Loucy (cell line): ENCODE data around the gene DDX4.
"Not testable (repeated sequence)": the region's sequence is repeated elsewhere in the genome, so short reads cannot be mapped to it uniquely, and the experiment has no call there.

ENCODE experiments used
- H2AFZ ChIP-seq: fragments of 200-600 bp; sonication (generic); 2 replicates; pipeline ENCODE4 v1.6.0; 2016; ENCODE audit warnings: antibody characterized with exemption, mild to moderate bottlenecking, low read length, moderate library complexity
- H3F3A ChIP-seq: fragments of 200-600 bp; 2 replicates; pipeline ENCODE4 v1.6.0; 2016; ENCODE audit warnings: antibody characterized with exemption, low read depth, mild to moderate bottlenecking
- H3K27me3 ChIP-seq: fragments of 200-600 bp; sonication (generic); 2 replicates; pipeline ENCODE4 v1.6.1; 2014; ENCODE audit warnings: low read length, mild to moderate bottlenecking; ENCODE audit not compliant: insufficient read depth, poor library complexity, severe bottlenecking
- H3K36me3 ChIP-seq: fragments of 200-600 bp; sonication (generic); 2 replicates; pipeline ENCODE4 v1.6.1; 2016; ENCODE audit warnings: low read length; ENCODE audit not compliant: insufficient read depth
- H3K4me1 ChIP-seq: fragments of 200-600 bp; sonication (generic); 2 replicates; pipeline ENCODE4 v1.5.1; 2014; ENCODE audit warnings: low read length, mild to moderate bottlenecking; ENCODE audit not compliant: insufficient read depth, poor library complexity, severe bottlenecking
- H3K4me2 ChIP-seq: fragments of 200-600 bp; sonication (generic); 2 replicates; pipeline ENCODE4 v1.6.0; 2014; ENCODE audit warnings: antibody characterized with exemption, low read length, low read depth, mild to moderate bottlenecking; ENCODE audit not compliant: poor library complexity, severe bottlenecking
- H3K4me3 ChIP-seq: fragments of 200-600 bp; sonication (generic); 2 replicates; pipeline ENCODE4 v1.5.1; 2014; ENCODE audit warnings: low read length, mild to moderate bottlenecking, mixed read lengths; ENCODE audit not compliant: poor library complexity, severe bottlenecking
- H3K79me2 ChIP-seq: fragments of 200-600 bp; sonication (generic); 2 replicates; pipeline ENCODE4 v1.6.1; 2014; ENCODE audit warnings: low read length; ENCODE audit not compliant: insufficient read depth
- H3K9ac ChIP-seq: fragments of 200-600 bp; sonication (generic); 2 replicates; pipeline ENCODE4 v1.6.0; 2014; ENCODE audit warnings: mild to moderate bottlenecking, low read depth, low read length, moderate library complexity; ENCODE audit not compliant: poor library complexity, severe bottlenecking
- H3K9me2 ChIP-seq: fragments of 200-600 bp; sonication (generic); replicated peaks from 2 replicates; pipeline ENCODE4 v1.6.1; 2016; ENCODE audit warnings: low read depth, low read length, mixed read lengths
- H3K9me3 ChIP-seq: fragments of 200-600 bp; sonication (generic); 2 replicates; pipeline ENCODE4 v1.6.1; 2014; ENCODE audit warnings: mild to moderate bottlenecking, antibody characterized with exemption, low read length, low read depth; ENCODE audit not compliant: insufficient read depth
- H4K20me1 ChIP-seq: fragments of 200-600 bp; sonication (generic); 2 replicates; pipeline ENCODE4 v1.6.0; 2014; ENCODE audit warnings: antibody characterized with exemption, low read length, mild to moderate bottlenecking; ENCODE audit not compliant: insufficient read depth, poor library complexity, severe bottlenecking
- CTCF ChIP-seq: fragments of 200-600 bp; sonication (generic); conservative IDR thresholded peaks from 2 replicates; pipeline ENCODE4 v1.5.1; 2014; ENCODE audit warnings: mild to moderate bottlenecking, antibody characterized with exemption, low read length
- EZH2phosphoT487 ChIP-seq: fragments of 200-600 bp; IDR thresholded peaks from 2 replicates; pipeline ENCODE4 v1.6.1; 2018; ENCODE audit warnings: antibody characterized with exemption, mild to moderate bottlenecking, moderate library complexity, borderline replicate concordance

The DDX4 gene

GRCh38 chr5:55750499-55750898 lies 12.6 kb downstream of the DDX4 start:
- H3K9ac ChIP-seq = no peak overlapping the region
- H3K9me2 ChIP-seq = no peaks in the 10 kb centered on the region
- no peaks in the 10 kb centered on the region for H3K79me2 ChIP-seq
- H3K27me3 ChIP-seq = peaks cover 6% of the 10 kb centered on the region
- H2AFZ ChIP-seq = no peak overlapping the region
- no peak overlapping the region for H3K4me3 ChIP-seq
- H3K36me3 ChIP-seq = no peaks in the 10 kb centered on the region
- no peaks in the 10 kb centered on the region for H4K20me1 ChIP-seq
- no peak overlapping the region for H3K4me2 ChIP-seq
- H3K4me1 ChIP-seq = no peaks in the 10 kb centered on the region
- TF ChIP-seq CTCF (no peak), EZH2phosphoT487 (no peak)
- no peaks in the 10 kb centered on the region for H3K9me3 ChIP-seq
- no peaks in the 10 kb centered on the region for H3F3A ChIP-seq

GRCh38 chr5:55758231-55758630 lies 20.4 kb downstream of the DDX4 start:
- H3K4me2 ChIP-seq = no peak overlapping the region
- H3K9ac ChIP-seq = no peak overlapping the region
- no peaks in the 10 kb centered on the region for H3F3A ChIP-seq
- no peaks in the 10 kb centered on the region for H3K36me3 ChIP-seq
- no peak overlapping the region for H2AFZ ChIP-seq
- no peaks in the 10 kb centered on the region for H3K4me1 ChIP-seq
- TF ChIP-seq EZH2phosphoT487 (no peak), CTCF (no peak)
- H4K20me1 ChIP-seq = no peaks in the 10 kb centered on the region
- H3K9me3 ChIP-seq = no peaks in the 10 kb centered on the region
- no peaks in the 10 kb centered on the region for H3K79me2 ChIP-seq
- no peaks in the 10 kb centered on the region for H3K9me2 ChIP-seq
- peaks cover 52% of the 10 kb centered on the region for H3K27me3 ChIP-seq
- H3K4me3 ChIP-seq = no peak overlapping the region

- Histone ChIP-seq H3K4me1 (peaks cover 3% of the 10 kb centered on the region), H3K79me2 (no peaks in the 10 kb centered on the region), H3K36me3 (no peaks in the 10 kb centered on the region), H3K9me2 (no peaks in the 10 kb centered on the region), H3K9me3 (no peaks in the 10 kb centered on the region), H3K4me3 (no peak overlapping the region), H4K20me1 (no peaks in the 10 kb centered on the region), H3K27me3 (peaks cover 55% of the 10 kb centered on the region), H3K4me2 (no peak overlapping the region), H2AFZ (no peak overlapping the region), H3F3A (no peaks in the 10 kb centered on the region), H3K9ac (no peak overlapping the region)
- TF ChIP-seq CTCF (no peak), EZH2phosphoT487 (no peak)
Measured at GRCh38 chr5:55758714-55759113, 20.9 kb downstream of the DDX4 start.

- not testable (repeated sequence) for H3K9me2 ChIP-seq, H3K9ac ChIP-seq, H3K36me3 ChIP-seq, H2AFZ ChIP-seq, H3K4me2 ChIP-seq, H3K4me3 ChIP-seq, H4K20me1 ChIP-seq, H3K79me2 ChIP-seq, H3K9me3 ChIP-seq, H3F3A ChIP-seq
- Histone ChIP-seq H3K4me1 (peaks cover 12% of the 10 kb centered on the region), H3K27me3 (peaks cover 45% of the 10 kb centered on the region)
Measured at GRCh38 chr5:55761721-55762120, 23.9 kb downstream of the DDX4 start.
